ENCODE results near the gene NOS1AP.

The NOS1AP gene

DNA sequence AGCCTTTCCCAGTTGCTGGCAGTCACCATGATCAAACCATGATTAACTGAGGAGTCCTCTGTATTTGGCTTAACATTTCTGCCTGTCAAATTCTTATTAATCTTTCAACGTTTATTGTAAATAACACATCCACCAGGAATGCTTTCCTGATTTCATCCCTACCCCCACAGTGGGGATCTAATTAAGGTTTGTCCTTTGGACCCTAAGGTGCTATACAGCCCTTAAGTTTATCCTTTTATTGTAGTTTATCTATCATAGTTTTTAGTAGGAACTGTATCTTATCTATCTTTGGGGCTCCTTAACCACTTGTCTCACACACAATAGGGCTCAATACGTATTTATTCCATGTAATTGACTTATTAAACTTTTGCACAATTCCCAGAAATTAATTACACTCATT is 246.2 kb downstream of the NOS1AP start:
- ATAC-seq = no peak
- Mint-ChIP-seq H3K27ac (no peak overlapping the region), H3K9me3 (peaks cover 5% of the 10 kb centered on the region)

DNA sequence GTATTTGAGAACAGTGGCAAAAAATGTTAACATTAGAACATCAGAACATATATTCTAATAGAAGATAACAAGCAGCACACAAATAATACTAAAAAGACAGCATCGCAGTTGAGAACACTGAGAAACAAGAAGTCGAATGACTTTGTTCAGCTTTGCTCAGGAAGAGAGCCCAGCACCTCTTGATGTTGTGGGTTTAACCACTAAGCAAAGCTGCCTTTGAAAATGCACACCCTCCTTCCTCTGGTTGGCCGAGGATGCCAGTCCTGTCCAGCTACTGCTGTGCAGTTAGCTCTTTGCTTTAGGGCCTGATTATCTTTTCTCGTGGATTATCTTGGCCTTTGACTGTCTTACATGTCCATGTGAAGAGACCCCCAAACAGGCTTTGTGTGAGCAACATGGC is 246.7 kb downstream of the NOS1AP start:
- Mint-ChIP-seq H3K4me3 (no peak overlapping the region), H3K36me3 (no peaks in the 10 kb centered on the region), H3K4me1 (no peaks in the 10 kb centered on the region), H3K27me3 (peaks cover 30% of the 10 kb centered on the region), H3K9me3 (no peaks in the 10 kb centered on the region), H3K27ac (no peak overlapping the region)
- no peak for ATAC-seq

More for the DNA sequence above, 246.2 kb downstream of the NOS1AP start:
- H3K36me3 Mint-ChIP-seq = no peaks in the 10 kb centered on the region
- no peaks in the 10 kb centered on the region for H3K4me1 Mint-ChIP-seq
- H3K27me3 Mint-ChIP-seq = peaks cover 30% of the 10 kb centered on the region
- H3K4me3 Mint-ChIP-seq = no peak overlapping the region

DNA sequence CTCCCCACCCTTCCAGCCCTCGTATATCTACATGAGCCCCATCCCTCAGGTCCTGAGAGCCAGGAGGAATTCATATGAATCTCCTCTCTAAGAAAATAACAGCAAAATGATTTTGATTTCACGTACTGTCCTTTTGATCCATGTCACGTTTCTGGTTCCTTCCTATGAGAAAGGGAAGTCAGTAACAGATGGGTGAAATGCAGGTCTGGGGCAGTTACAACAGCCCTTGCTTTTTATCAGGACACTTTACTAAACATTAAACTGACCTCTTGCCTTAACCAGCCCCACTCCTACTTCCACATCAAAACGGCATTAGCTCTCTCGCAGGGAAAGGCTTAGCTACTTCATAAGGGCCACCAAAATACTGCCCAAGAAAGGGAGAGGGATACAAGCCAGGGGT is 248.1 kb downstream of the NOS1AP start:
- Mint-ChIP-seq H3K27ac (no peak overlapping the region), H3K4me3 (no peak overlapping the region), H3K4me1 (no peaks in the 10 kb centered on the region), H3K9me3 (no peaks in the 10 kb centered on the region), H3K27me3 (peaks cover 37% of the 10 kb centered on the region), H3K36me3 (no peaks in the 10 kb centered on the region)
- no peak for ATAC-seq

DNA sequence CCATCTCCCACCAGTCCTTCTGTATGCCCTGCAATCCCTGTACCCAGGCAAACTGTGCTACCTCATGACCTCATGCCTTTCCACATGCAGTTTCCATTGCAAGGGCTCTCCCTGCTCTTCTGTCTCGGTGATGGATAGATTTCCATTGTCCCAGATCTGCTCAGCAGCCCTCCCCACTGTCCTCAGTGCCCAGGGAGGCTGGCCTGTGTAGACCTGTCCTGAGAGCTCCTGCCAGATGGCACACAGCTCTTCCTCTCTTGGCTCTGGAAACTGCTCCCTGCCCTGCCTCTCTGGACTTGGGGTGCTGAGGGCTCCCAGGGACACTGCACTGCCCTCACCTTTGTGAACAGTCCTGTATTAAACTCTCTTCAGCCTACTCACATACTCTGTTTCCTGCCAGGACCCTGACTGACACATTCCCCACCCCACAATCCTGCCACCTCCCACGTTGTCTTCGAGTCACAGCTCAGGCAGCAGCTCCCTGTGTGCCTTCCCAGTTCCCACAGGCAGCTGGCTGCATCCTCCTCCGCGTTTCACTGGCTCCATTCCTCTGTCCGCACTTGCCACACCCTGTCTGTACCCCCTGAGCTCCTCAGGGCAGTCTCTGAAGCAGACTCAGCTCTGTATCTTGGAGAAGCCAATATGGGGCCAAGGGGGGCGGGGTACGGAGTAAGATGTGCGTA is 250.1 kb downstream of the NOS1AP start:
- Mint-ChIP-seq H3K27me3 (peaks cover 38% of the 10 kb centered on the region), H3K9me3 (no peaks in the 10 kb centered on the region), H3K27ac (no peak overlapping the region), H3K36me3 (no peaks in the 10 kb centered on the region), H3K4me1 (no peaks in the 10 kb centered on the region), H3K4me3 (no peak overlapping the region)
- no peak for ATAC-seq

DNA sequence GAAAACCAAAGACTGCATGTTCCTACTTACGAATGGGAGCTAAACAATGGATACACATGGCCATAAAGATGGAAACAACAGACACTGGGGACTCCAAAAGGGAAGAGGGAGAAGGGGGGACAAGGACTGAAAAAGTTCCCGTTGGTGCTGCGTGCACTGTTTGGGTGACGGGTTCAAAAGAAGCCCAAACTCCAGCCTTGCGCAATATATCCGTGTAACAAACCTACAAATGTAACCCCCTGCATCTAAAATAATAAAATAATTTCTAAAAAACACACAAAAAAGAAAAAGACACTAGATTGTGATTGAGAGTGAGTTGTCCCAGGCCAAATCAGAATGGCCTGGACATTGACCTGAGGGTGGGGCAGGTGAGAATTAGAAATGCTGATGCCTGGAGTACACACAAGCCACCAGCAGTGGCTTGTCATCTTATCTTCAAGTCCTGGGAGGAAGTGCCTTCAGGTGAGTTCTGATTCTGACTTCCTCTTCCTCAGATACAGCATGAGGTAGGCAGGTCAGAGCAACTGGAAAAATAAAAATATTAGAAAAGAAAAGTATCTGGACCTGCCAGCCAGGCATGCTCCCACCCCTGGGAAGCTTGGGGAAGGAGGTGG is 252.4 kb downstream of the NOS1AP start:
- H3K27ac Mint-ChIP-seq = no peak overlapping the region
- ATAC-seq = no peak
- H3K4me3 Mint-ChIP-seq = no peak overlapping the region
- no peaks in the 10 kb centered on the region for H3K36me3 Mint-ChIP-seq
- peaks cover 38% of the 10 kb centered on the region for H3K27me3 Mint-ChIP-seq
- no peaks in the 10 kb centered on the region for H3K4me1 Mint-ChIP-seq
- no peaks in the 10 kb centered on the region for H3K9me3 Mint-ChIP-seq

DNA sequence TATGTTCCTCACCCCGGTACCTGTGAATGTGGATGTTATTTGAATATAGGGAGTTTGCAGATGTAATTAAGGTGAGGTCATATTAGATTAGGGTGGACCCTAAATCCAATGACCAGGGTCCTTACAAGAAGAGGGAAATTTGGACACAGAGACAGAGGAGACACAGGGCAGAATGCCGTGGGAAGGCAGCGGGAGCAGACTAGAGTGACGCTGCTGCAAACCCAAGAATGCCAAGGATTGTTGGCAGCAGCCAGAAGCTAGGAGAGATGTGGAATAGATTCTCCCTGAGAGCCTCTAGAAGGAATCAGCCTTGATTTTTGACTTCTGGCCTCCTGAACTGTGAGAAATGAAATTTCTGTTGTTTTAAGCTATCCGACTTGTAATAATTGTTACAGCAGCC is 253.5 kb downstream of the NOS1AP start:
- Mint-ChIP-seq H3K27me3 (peaks cover 31% of the 10 kb centered on the region), H3K27ac (no peak overlapping the region), H3K4me3 (no peak overlapping the region), H3K4me1 (no peaks in the 10 kb centered on the region), H3K9me3 (no peaks in the 10 kb centered on the region), H3K36me3 (no peaks in the 10 kb centered on the region)
- ATAC-seq = no peak

DNA sequence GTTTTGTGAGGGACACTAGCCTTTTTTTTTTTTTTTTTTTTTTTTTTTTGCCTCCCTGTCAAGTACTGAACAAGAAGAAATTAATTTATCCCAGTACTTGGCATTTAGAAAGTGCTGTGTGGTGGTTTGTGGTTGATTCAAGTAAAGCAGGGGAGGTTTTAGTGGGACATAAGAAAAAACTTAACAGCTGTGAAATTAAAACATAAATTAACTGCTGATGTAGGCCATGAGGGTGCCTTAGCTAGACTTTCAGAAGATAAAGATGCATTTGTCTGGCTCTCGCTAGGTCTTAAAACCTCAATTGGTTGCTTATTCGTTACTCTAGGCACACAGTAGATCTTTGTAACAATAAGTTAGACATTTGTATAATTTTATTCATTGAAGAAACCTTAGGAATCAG is 254.9 kb downstream of the NOS1AP start:
- H3K27me3 Mint-ChIP-seq = peaks cover 17% of the 10 kb centered on the region
- H3K36me3 Mint-ChIP-seq = no peaks in the 10 kb centered on the region
- no peak for ATAC-seq
- no peak overlapping the region for H3K4me3 Mint-ChIP-seq
- H3K27ac Mint-ChIP-seq = no peak overlapping the region
- no peaks in the 10 kb centered on the region for H3K4me1 Mint-ChIP-seq
- H3K9me3 Mint-ChIP-seq = no peaks in the 10 kb centered on the region

DNA sequence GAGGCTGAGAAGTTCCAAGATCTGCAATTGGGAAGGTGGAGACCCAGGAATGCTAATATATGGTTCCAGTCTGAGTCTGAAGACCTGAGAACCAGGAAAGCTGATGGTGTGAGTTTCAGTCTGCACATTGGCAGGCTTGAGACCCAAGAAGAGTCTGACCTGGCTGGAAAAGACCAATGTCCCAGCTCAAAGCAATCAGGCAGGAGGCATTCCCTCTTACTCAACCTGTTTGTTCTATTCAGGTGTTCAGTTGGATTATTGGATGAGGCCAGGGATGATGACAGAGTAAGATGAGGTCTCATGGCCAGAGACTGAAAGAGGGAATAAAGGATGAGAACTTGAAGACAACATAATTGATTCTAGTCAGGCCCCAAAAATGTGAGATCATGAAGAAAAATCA is 257.1 kb downstream of the NOS1AP start:
- no peaks in the 10 kb centered on the region for H3K4me1 Mint-ChIP-seq
- H3K36me3 Mint-ChIP-seq = no peaks in the 10 kb centered on the region
- peaks cover 8% of the 10 kb centered on the region for H3K27me3 Mint-ChIP-seq
- no peak overlapping the region for H3K4me3 Mint-ChIP-seq
- H3K9me3 Mint-ChIP-seq = no peaks in the 10 kb centered on the region
- ATAC-seq = no peak
- no peak overlapping the region for H3K27ac Mint-ChIP-seq

DNA sequence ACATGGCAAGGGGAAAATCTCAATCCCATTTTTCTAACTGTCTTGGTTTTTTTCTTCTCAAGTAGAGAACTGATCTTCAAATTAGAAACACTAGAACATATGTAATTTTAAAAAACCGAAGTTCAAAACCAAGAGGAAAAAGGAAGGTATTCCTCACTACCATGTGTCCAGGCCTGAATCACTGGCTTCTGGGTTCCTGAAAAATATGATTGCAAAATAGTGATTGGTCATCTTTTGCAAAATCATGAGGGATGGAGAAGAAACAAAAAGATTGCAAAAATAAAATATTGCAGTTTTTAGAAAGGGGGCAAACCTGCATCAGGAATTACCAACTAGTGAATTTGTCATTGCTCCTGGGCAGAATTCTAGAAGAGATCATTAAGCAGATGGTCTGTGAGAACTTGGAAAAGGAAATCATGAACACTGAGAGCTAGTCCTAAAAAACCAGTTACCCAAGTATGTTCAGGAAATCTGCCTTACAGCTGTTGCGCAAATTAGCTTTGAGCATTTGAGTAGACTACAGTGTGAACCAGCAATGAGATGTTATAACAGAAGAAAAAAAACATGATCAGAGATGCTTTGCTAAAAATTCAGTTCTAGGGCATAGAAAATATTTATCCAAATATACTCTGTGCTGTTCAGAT is 257.8 kb downstream of the NOS1AP start:
- no peaks in the 10 kb centered on the region for H3K4me1 Mint-ChIP-seq
- H3K4me3 Mint-ChIP-seq = no peak overlapping the region
- H3K27me3 Mint-ChIP-seq = peaks cover 11% of the 10 kb centered on the region
- ATAC-seq = no peak
- H3K36me3 Mint-ChIP-seq = no peaks in the 10 kb centered on the region
- H3K27ac Mint-ChIP-seq = no peak overlapping the region
- no peaks in the 10 kb centered on the region for H3K9me3 Mint-ChIP-seq

DNA sequence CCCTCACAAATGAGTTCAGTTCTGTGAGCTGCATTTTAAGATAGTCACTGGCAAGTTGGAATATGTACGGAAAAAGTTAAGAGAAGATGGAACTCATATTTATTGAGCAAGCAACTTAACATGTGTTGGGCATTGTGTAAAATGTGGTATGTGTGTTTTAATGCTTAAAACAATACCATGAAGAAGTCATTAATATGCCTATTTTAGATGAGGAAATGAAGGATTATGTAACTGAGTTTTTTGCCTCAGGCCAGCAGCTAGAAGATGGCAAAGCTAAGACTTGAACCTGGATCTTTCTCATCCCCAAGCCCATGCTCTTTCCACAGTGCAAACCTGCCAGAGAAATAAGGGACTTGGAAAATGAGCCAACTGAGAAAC is 258.3 kb downstream of the NOS1AP start:
- no peak overlapping the region for H3K27ac Mint-ChIP-seq
- H3K4me3 Mint-ChIP-seq = no peak overlapping the region
- H3K4me1 Mint-ChIP-seq = no peaks in the 10 kb centered on the region
- H3K36me3 Mint-ChIP-seq = no peaks in the 10 kb centered on the region
- ATAC-seq = no peak
- no peaks in the 10 kb centered on the region for H3K9me3 Mint-ChIP-seq
- peaks cover 9% of the 10 kb centered on the region for H3K27me3 Mint-ChIP-seq

DNA sequence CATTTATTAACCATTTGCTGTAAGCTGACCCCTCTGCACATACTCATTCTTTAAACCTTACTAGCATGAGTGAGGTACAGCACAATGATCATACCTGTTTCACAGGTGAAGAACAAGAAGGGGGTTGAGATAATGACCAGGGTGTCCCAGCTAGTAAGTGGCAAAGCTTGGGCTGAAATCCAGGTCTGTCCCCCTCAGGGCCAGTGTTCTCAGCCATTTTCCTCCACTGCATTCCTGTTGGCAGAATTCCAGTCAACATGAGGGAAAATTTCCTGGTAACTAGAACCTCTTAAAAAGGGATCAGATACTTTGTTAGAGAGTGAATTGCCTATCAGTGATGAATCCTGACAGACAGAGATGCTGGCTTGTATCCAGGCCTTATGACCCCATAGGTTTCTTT is 259.0 kb downstream of the NOS1AP start:
- H3K27me3 Mint-ChIP-seq = peaks cover 9% of the 10 kb centered on the region
- no peak overlapping the region for H3K4me3 Mint-ChIP-seq
- H3K36me3 Mint-ChIP-seq = no peaks in the 10 kb centered on the region
- H3K4me1 Mint-ChIP-seq = no peaks in the 10 kb centered on the region
- no peak overlapping the region for H3K27ac Mint-ChIP-seq
- ATAC-seq = no peak
- H3K9me3 Mint-ChIP-seq = no peaks in the 10 kb centered on the region

DNA sequence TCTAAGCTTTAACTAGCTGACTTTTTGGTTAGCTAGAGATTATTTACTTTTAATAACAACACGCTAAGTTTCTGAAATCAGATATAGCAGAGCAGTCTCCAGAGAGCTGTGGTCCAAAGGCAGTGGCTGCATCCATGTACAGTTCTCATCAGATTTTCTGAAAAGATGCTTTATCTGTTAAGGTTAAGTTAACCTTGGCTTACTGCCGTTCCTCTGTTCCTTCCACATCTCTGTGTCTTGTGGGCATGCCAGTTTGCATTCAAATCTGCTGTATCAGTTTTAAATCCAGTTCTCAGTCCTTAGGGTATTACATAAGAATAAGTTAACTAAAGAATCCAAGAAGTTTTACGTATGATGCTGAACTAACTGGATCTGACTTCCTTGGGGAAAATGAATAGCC is 260.3 kb downstream of the NOS1AP start:
- Mint-ChIP-seq H3K27ac (no peak overlapping the region), H3K36me3 (no peaks in the 10 kb centered on the region), H3K4me1 (no peaks in the 10 kb centered on the region), H3K27me3 (peaks cover 17% of the 10 kb centered on the region), H3K9me3 (no peaks in the 10 kb centered on the region), H3K4me3 (no peak overlapping the region)
- no peak for ATAC-seq

DNA sequence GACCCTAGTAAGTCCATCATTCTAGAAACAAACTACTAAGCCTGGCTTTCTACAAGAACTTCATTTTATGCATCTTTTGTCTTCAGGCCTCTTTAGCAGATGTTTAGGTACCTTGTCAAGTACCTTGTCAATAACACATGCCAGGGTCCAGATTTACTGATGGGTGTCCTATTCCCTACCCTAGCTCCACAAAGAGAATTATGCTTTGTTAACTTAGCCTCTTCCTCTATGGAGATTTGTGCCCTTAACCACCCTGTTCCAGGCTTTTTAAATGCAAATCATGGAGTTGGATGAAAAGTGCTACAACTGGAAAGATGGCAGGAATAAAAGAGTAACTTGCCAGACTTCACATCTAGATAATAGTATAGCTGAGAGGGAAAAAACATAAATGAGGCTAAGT is 264.5 kb downstream of the NOS1AP start:
- Mint-ChIP-seq H3K27me3 (peaks cover 28% of the 10 kb centered on the region), H3K4me3 (no peak overlapping the region), H3K36me3 (no peaks in the 10 kb centered on the region), H3K4me1 (no peaks in the 10 kb centered on the region), H3K27ac (no peak overlapping the region), H3K9me3 (no peaks in the 10 kb centered on the region)
- no peak for ATAC-seq

DNA sequence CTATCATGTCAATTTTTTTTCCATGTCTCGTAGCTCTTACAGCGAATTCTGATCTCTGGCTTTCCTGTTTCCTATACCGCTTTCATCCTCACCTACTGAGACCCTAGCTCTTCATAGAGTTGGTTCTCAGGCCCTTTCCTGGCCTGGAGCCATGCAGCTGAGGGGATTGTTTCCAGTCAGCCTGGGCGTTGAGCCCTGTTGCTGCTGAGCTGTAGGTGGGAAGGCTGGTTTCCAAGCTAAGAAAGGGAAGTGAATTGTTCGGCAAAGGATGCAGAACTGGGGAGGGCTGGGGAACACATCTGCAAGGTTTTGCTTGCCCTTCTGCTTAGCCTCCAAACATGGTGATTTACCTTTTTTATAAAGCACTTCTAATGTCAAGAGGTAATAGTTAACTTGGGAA is 265.6 kb downstream of the NOS1AP start:
- no peak for ATAC-seq
- no peaks in the 10 kb centered on the region for H3K4me1 Mint-ChIP-seq
- no peaks in the 10 kb centered on the region for H3K36me3 Mint-ChIP-seq
- no peaks in the 10 kb centered on the region for H3K9me3 Mint-ChIP-seq
- H3K27me3 Mint-ChIP-seq = peaks cover 29% of the 10 kb centered on the region
- H3K4me3 Mint-ChIP-seq = no peak overlapping the region
- H3K27ac Mint-ChIP-seq = no peak overlapping the region

DNA sequence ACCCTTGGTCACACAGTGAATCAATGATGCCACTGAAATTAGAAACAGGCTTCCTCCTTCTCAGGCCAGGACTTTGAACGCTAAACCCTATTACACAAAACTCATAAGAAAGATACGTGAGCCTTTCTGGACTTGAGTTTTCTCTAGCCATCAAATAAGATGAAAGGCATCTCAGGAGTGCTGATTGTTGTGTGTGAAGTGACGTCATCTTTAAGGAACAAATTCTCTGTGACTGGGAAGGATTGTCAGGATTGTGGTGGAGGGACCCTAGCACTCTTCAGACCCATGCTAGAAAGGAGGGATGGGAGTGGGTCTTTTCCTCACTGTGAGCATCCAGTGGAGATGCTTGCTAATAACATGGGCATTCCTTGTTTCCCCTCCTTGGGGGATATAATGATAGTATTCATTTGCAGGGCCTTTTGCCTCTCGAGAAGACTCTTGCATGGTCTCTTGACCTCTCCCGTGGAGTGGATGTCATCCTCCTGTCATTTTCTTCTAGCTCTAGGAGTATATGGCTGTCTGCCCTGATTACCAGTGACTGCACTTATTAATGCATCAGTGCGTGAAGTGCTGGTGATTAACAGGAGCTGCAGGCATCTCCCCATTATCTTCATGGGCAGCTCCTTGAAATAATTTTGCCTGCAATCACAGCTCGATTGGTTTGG is 267.3 kb downstream of the NOS1AP start:
- H3K9me3 Mint-ChIP-seq = no peaks in the 10 kb centered on the region
- no peak for ATAC-seq
- H3K27ac Mint-ChIP-seq = no peak overlapping the region
- no peaks in the 10 kb centered on the region for H3K4me1 Mint-ChIP-seq
- no peaks in the 10 kb centered on the region for H3K36me3 Mint-ChIP-seq
- no peak overlapping the region for H3K4me3 Mint-ChIP-seq
- H3K27me3 Mint-ChIP-seq = peaks cover 28% of the 10 kb centered on the region

Data from stimulated activated memory B cell treated with anti-CD40 and anti-IgM and Interleukin-4, amounts not matched to agents 10 μg/mL and 1 μg/mL and 100 μg/mL, for 72 hours (primary cell).